Measurements from ENCODE around the gene OLFML2A. TPM values are rescaled to one million over a fixed set of nuclear protein-coding genes. Genes with fewer than 3 reads are reported as not detected.

OLFML2A gene
- total RNA-seq, 6 experiments from 2014 or later: 0.30 to 0.88 (median 0.36) TPM

DNA sequence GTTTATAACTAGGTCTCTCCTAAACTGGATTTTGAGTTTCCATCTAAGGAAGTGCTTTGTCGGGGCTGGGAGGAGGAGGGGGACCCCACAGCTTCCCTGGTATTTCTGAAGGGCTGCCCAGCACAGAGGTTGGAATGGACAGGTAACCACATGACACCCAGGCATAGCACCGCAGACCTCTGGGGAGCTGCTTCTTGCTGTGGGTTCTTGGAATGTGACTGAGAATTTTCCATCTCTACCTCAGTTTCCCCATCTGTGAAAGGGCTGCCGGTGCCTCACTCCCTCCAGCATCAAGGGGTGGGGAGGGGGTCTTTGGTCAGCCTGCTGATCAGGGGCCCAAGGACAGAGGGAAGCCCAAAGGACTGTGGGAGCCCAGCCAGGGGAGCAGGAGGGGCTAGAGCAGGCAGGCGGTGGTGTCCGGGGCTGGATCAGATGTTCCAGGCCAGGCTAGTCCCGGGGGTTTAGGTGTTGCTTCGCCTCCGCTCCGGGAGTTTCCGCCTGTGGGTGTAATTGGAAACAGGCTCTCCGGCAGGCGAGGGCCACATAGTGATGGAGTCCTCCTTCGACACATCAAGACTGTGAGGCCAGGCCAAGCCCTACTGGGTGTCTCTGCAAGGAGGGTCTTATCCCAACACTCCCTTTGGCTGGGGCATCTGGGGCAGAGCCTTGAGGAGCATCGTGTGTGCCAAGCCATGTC lies 3.3 kb downstream of the OLFML2A start:
- no peak for DNase-seq
- H3K4me3 Mint-ChIP-seq: peak overlapping the region; percentile 32; the same call in 1 of the 2 replicates

DNA sequence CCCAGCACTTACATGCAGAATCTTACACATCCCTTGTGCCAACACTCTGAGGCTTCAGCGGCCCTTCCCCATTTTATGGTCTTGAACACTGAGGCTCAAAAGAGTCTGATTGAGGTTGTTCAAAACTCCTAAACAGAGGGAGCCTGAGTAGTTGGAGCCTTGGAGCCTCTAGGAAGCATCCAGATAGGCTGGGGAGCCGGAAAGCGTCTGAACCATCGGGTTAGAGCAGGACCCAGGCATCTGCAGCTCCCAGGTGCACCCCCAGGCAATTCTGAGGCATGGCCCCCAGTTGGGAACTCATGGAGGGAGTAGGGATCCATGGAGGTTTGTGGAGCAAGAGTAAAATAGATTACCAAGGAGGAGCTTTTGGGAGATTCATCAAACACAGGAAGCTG lies 3.8 kb downstream of the OLFML2A start:
- no peak overlapping the region for H3K27ac Mint-ChIP-seq
- DNase-seq: no peak
- H3K4me3 Mint-ChIP-seq: no peak overlapping the region
- no peaks in the 10 kb centered on the region for H3K9me3 Mint-ChIP-seq
- peaks cover 8% of the 10 kb centered on the region for H3K27me3 Mint-ChIP-seq (ENCODE audit: insufficient read depth)
- peaks cover 40% of the 10 kb centered on the region for H3K4me1 Mint-ChIP-seq (ENCODE audit: low read depth)
- no peaks in the 10 kb centered on the region for H3K36me3 Mint-ChIP-seq (ENCODE audit: low read depth)
- TF ChIP-seq, protein P1, sequence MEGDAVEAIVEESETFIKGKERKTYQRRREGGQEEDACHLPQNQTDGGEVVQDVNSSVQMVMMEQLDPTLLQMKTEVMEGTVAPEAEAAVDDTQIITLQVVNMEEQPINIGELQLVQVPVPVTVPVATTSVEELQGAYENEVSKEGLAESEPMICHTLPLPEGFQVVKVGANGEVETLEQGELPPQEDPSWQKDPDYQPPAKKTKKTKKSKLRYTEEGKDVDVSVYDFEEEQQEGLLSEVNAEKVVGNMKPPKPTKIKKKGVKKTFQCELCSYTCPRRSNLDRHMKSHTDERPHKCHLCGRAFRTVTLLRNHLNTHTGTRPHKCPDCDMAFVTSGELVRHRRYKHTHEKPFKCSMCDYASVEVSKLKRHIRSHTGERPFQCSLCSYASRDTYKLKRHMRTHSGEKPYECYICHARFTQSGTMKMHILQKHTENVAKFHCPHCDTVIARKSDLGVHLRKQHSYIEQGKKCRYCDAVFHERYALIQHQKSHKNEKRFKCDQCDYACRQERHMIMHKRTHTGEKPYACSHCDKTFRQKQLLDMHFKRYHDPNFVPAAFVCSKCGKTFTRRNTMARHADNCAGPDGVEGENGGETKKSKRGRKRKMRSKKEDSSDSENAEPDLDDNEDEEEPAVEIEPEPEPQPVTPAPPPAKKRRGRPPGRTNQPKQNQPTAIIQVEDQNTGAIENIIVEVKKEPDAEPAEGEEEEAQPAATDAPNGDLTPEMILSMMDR (IDR thresholded peaks at IDR 0.05): no peak

More for the DNA sequence above, 3.3 kb downstream of the OLFML2A start:
- H3K27ac Mint-ChIP-seq: no peak overlapping the region
- peaks cover 10% of the 10 kb centered on the region for H3K27me3 Mint-ChIP-seq (ENCODE audit: insufficient read depth)
- no peaks in the 10 kb centered on the region for H3K36me3 Mint-ChIP-seq (ENCODE audit: low read depth)
- H3K4me1 Mint-ChIP-seq (ENCODE audit: low read depth): peaks cover 40% of the 10 kb centered on the region
- TF ChIP-seq, protein P1 (IDR thresholded peaks at IDR 0.05): no peak
- H3K9me3 Mint-ChIP-seq: no peaks in the 10 kb centered on the region

DNA sequence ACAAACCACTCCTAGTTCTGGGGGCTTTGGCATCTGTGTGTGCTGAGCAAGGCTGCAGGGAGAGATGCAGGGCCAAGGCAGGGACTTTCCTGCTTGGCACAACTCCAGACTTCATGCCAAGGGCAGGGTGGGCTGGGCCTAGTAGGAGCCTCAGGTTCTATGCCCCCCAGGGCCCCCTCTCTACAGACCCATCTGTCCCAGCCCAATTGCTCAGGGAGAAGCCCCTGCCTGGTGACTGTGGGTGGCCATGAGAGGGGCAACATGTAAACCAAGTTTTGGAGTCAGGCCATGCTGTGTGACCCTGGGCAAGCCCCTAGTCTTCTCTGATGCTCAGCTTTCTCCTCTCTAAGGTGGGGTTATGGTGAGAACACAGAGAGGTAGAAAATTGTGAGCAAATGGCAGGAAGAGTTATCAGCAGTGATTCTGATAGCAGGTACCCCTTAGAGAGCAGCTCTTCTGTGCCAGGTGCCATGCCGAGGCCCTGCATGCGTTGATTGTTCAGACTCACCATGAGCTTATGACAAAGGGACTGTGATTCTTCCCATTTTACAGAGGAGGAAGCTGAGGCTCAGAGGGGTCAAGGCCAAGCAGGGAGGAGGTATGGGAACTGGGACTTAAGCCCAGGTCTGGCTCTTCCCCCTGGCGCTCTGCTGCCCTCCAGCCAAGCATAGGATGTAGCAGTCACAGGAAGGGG lies 5.2 kb downstream of the OLFML2A start:
- DNase-seq: no peak
- TF ChIP-seq, protein P1 (IDR thresholded peaks at IDR 0.05): no peak
- Mint-ChIP-seq H3K9me3 (no peaks in the 10 kb centered on the region), H3K36me3 (ENCODE audit: low read depth) (no peaks in the 10 kb centered on the region), H3K4me3 (no peak overlapping the region), H3K27ac (no peak overlapping the region), H3K4me1 (ENCODE audit: low read depth) (peaks cover 32% of the 10 kb centered on the region), H3K27me3 (ENCODE audit: insufficient read depth) (peaks cover 3% of the 10 kb centered on the region)

DNA sequence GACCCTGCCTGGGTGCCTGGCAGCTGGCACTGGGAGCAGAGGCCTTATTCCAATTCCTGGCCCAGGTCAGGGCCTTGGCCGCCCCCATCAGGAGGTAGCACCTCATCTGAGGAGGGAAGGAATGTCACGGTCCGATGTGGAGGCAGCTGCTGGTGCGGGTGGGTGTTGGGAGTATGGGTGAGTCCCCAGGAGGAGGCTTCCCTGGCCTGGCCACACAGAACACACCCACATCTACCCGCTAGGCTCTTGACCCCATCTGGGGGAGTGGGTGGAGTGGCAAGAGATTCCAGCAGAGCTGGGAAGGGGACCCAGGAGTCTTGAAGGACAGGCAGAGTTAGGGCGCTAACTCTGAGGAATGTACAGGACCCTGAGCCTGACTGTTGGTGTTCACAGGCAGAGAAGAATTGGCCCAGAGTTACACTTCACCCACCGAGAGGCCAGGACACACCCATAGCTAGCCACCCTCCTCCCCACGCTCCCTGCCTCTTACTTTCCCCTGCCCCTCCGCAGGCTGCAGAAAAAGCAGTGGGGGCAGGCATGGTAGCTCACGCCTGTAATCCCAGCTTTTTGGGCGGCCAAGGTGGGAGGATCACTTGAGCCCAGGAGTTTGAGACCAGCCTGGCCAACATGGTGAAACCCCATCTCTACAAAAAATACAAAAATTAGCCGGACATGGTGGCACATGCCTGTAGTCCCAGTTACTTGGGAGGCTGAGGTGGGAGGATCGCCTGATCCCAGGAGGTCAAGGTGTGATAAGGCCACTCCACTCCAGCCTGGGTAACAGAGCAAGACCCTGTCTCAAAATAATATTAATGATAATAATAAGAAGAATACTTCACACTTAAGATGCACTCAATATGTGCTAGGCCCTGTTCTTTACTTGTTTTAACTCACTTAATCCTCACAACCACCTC lies 6.0 kb downstream of the OLFML2A start:
- TF ChIP-seq, protein P1 (IDR thresholded peaks at IDR 0.05): no peak
- Mint-ChIP-seq H3K9me3 (no peaks in the 10 kb centered on the region), H3K27me3 (ENCODE audit: insufficient read depth) (peaks cover 5% of the 10 kb centered on the region), H3K27ac (no peak overlapping the region), H3K4me3 (no peak overlapping the region), H3K36me3 (ENCODE audit: low read depth) (no peaks in the 10 kb centered on the region), H3K4me1 (ENCODE audit: low read depth) (peaks cover 32% of the 10 kb centered on the region)
- no peak for DNase-seq

DNA sequence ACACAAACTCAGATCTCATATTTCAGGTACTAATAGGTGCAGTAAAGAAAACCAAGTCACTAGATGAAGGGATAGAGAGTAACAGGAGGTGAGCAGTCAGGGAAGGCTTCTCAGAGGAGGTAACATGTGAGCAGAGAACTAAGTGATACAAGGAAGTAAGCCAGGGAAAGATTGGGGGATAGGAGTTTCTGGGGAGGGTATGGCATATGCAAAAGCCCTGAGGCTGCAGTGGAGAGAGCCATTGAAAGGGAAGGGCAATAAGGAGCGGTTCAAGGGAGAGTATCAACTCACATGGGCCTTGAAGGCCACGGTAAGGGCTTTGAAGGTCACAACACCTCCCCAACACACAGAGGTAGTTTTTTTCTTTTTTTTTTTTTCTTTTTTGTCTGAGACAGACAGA lies 6.9 kb downstream of the OLFML2A start:
- Mint-ChIP-seq H3K36me3 (ENCODE audit: low read depth) (no peaks in the 10 kb centered on the region), H3K4me1 (ENCODE audit: low read depth) (peaks cover 28% of the 10 kb centered on the region), H3K9me3 (no peaks in the 10 kb centered on the region), H3K27ac (no peak overlapping the region), H3K27me3 (ENCODE audit: insufficient read depth) (peaks cover 5% of the 10 kb centered on the region), H3K4me3 (no peak overlapping the region)
- DNase-seq: no peak
- TF ChIP-seq, protein P1 (IDR thresholded peaks at IDR 0.05): no peak
